ENCODE data around the gene SATB2. TPM values are rescaled to one million over a fixed set of nuclear protein-coding genes. Genes with fewer than 3 reads are reported as not detected.

SATB2 gene
- total RNA-seq, 1 experiment from 2014 or later: 13.8 TPM

DNA sequence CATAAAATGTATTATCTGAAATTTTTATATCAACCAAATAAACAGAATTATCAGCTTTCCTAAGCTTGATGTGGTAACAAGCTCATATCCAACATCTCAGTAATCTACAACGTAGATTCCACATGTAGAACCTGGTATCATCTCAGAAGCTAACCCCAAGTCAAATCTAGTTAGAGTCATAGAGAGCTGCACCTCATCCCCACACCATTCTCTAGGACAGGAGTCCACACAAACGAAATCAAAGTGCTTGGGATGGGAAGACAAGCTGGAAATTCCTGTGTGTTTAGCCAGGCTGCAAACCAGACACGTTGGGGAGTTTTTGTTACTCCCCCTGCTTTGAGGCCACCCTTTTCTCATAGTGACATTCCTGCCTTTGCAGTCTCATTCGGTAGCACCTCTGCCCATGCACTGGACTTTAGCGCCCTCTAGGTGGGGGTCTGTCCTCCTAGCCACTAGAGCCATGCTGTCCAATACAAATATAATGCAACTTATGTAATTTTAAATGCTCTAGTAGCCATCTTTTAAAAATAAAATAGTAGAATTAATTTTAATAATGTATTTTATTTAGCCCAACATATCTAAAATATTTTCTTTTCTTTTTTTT lies 28.1 kb upstream of the SATB2 start (continued):
- TF ChIP-seq, protein P1, sequence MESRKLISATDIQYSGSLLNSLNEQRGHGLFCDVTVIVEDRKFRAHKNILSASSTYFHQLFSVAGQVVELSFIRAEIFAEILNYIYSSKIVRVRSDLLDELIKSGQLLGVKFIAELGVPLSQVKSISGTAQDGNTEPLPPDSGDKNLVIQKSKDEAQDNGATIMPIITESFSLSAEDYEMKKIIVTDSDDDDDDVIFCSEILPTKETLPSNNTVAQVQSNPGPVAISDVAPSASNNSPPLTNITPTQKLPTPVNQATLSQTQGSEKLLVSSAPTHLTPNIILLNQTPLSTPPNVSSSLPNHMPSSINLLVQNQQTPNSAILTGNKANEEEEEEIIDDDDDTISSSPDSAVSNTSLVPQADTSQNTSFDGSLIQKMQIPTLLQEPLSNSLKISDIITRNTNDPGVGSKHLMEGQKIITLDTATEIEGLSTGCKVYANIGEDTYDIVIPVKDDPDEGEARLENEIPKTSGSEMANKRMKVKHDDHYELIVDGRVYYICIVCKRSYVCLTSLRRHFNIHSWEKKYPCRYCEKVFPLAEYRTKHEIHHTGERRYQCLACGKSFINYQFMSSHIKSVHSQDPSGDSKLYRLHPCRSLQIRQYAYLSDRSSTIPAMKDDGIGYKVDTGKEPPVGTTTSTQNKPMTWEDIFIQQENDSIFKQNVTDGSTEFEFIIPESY (IDR thresholded peaks at IDR 0.05; ENCODE audit: extremely low read depth, insufficient replicate concordance, low read length): no peak
- no peak for TF ChIP-seq EZH2phosphoT487 (IDR thresholded peaks at IDR 0.05; ENCODE audit: borderline replicate concordance)
- no peak for TF ChIP-seq CEBPB (IDR thresholded peaks at IDR 0.05; ENCODE audit: low read depth)

DNA sequence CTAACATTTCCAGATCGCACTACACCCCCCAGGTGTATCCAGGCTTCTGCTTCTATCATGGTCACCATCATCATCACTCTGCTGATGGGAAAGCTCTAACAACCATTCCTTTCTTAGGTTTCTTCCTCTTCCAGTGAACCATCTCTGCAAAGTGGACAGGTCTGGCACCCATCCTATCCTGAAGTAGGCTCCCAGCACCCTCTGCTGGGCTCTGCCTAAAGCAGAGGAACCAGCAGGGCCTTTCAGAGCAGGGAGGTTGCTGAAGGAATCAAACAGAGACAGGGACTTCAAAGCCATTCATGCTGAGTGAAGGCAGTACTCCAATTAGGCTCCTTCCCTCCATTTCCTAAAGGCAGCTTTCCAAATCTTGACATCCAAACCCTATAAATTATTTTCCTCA lies 27.2 kb upstream of the SATB2 start:
- Histone ChIP-seq H3K4me2 (ENCODE audit: low read length) (no peak overlapping the region), H3K79me2 (ENCODE audit: insufficient read depth, low read length) (no peaks in the 10 kb centered on the region), H3K4me1 (ENCODE audit: control insufficient read depth in 1 of 2, insufficient read depth in 2 of 2, low read length in 2 of 2) (no peaks in the 10 kb centered on the region; a peak in 1 of 4 replicates), H3K9ac (ENCODE audit: low read length) (no peak overlapping the region), H4K20me1 (ENCODE audit: insufficient read depth) (no peaks in the 10 kb centered on the region), H3K9me2 (ENCODE audit: insufficient read depth) (no peaks in the 10 kb centered on the region), H3K27ac (ENCODE audit: low read depth, low read length) (no peak overlapping the region), H3K4me3 (replicated peaks in 1 of 2; ENCODE audit: low read depth in 1 of 2, low read length in 2 of 2) (no peak overlapping the region), H2AFZ (ENCODE audit: low read depth, low read length, poor library complexity, severe bottlenecking) (no peak overlapping the region), H3K9me3 (ENCODE audit: control insufficient read depth in 1 of 2, insufficient read depth in 1 of 2, low read depth in 1 of 2, low read length in 2 of 2) (no peaks in the 10 kb centered on the region), H3K36me3 (ENCODE audit: control insufficient read depth in 1 of 2, insufficient read depth in 2 of 2, low read length in 2 of 2) (no peaks in the 10 kb centered on the region), H3K27me3 (ENCODE audit: insufficient read depth, low read length) (no peaks in the 10 kb centered on the region)
- ChIA-PET CTCF (interaction anchor here (0.8 to 3.4 kb wide), 10 partner anchors 8 to 1176 kb away, joined by 3 to 28 read pairs (median 7); no protein-coding TSS in a partner anchor), POLR2A (no interaction called here), RAD21 (ENCODE audit: low non-redundant PET in 1 of 2, low total read pairs in 2 of 2, uncharacterized antibody in 2 of 2, unreplicated experiment in 2 of 2) (no interaction called here)
- TF ChIP-seq, protein P2, sequence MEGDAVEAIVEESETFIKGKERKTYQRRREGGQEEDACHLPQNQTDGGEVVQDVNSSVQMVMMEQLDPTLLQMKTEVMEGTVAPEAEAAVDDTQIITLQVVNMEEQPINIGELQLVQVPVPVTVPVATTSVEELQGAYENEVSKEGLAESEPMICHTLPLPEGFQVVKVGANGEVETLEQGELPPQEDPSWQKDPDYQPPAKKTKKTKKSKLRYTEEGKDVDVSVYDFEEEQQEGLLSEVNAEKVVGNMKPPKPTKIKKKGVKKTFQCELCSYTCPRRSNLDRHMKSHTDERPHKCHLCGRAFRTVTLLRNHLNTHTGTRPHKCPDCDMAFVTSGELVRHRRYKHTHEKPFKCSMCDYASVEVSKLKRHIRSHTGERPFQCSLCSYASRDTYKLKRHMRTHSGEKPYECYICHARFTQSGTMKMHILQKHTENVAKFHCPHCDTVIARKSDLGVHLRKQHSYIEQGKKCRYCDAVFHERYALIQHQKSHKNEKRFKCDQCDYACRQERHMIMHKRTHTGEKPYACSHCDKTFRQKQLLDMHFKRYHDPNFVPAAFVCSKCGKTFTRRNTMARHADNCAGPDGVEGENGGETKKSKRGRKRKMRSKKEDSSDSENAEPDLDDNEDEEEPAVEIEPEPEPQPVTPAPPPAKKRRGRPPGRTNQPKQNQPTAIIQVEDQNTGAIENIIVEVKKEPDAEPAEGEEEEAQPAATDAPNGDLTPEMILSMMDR (IDR thresholded peaks at IDR 0.05 in 2 of 3, conservative IDR thresholded peaks at IDR 0.05 in 1 of 3; ENCODE audit: borderline replicate concordance in 1 of 3, insufficient read depth in 1 of 3, low read depth in 2 of 3, low read length in 2 of 3): peak; percentile 36 to 40 (median 37); a peak in 5 of 6 replicates
- TF ChIP-seq RAD21 (IDR thresholded peaks at IDR 0.05; ENCODE audit: low read depth) (peak; percentile 68), FOSL1 (IDR thresholded peaks at IDR 0.05; ENCODE audit: low read depth) (no peak), SIN3A (IDR thresholded peaks at IDR 0.05; ENCODE audit: low read depth) (no peak), YY1 (IDR thresholded peaks at IDR 0.05; ENCODE audit: extremely low read depth, insufficient replicate concordance, low read depth, low read length) (no peak), TCF7L2 (IDR thresholded peaks at IDR 0.05; ENCODE audit: borderline replicate concordance, extremely low read depth, insufficient read depth, insufficient read length) (peak; percentile 33)
- intact Hi-C loops (cut with micrococcal nuclease): loop anchor here (1.0 kb wide), 2 partner anchors 80 to 828 kb away; no protein-coding TSS in a partner anchor
- no peak for DNase-seq (ENCODE audit: low read depth, low spot score)
- BruUV-seq (replicated peaks): no TSS peak
- ATAC-seq: no peak; the same call in 1 of the 2 replicates

Measured in HCT116 (cell line).